Neural cell (in vitro differentiated cells): Measurements from ENCODE around the gene CCDC33.

ENCODE experiments used
- CTCF ChIP-seq: fragments of 450-650 bp; IDR thresholded peaks from 2 replicates; pipeline ENCODE4 v1.5.1; 2014; ENCODE audit warnings: antibody characterized with exemption, mild to moderate bottlenecking, moderate library complexity; ENCODE audit not compliant: poor library complexity, severe bottlenecking
- EP300 ChIP-seq: fragments of 450-650 bp; conservative IDR thresholded peaks from 2 replicates; pipeline ENCODE4 v1.6.1; 2014; ENCODE audit warnings: antibody characterized with exemption, mild to moderate bottlenecking, moderate library complexity; ENCODE audit not compliant: poor library complexity, severe bottlenecking
- RAD21 ChIP-seq: fragments of 450-650 bp; conservative IDR thresholded peaks from 2 replicates; pipeline ENCODE4 v1.6.1; 2014; ENCODE audit warnings: antibody characterized with exemption, mild to moderate bottlenecking, moderate library complexity
- SMC3 ChIP-seq: fragments of 450-650 bp; conservative IDR thresholded peaks from 2 replicates; pipeline ENCODE4 v1.6.1; 2014; ENCODE audit warnings: antibody characterized with exemption, mild to moderate bottlenecking, moderate library complexity; ENCODE audit not compliant: poor library complexity
- TAF1 ChIP-seq: IDR thresholded peaks from 2 replicates; pipeline ENCODE4 v1.6.1; 2012; ENCODE audit warnings: low read depth
- TF ChIP-seq, protein P1 (sequence below): IDR thresholded peaks from 2 replicates; pipeline ENCODE4 v1.6.1; 2012; ENCODE audit warnings: borderline replicate concordance

DNA sequence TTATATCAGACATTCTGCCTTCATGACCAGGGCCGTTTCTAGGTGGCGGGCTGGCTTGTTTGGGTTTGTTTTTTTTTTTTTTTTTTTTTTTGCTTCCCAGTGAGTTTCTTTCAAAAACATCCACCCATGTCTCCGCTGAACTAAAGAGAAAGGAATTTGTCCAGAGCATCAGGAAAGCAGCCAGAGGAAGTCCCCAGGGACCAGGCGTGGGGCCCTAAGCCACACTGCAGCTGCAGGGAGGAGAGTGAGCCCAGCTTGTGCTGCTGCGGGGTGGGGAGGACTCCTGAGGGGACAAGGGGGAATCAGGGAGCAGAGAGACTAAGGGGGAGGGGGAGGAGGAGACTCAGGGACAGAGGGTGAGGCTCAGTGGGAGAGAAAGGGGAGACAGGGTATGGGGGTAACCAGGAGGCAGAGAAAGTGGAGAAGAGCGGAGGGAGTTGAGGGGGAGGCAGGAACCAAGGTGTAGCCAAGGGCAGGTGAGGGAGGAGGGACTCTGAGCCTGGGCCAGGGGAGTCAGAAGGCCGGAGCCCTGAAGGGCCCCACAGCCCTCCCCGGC is 81.8 kb downstream of the CCDC33 start:
- TF ChIP-seq CTCF, result no peak
- no peak for TF ChIP-seq RAD21
- no peak for TF ChIP-seq EP300
- TF ChIP-seq TAF1, result no peak
- no peak for TF ChIP-seq SMC3
- TF ChIP-seq, protein P1, sequence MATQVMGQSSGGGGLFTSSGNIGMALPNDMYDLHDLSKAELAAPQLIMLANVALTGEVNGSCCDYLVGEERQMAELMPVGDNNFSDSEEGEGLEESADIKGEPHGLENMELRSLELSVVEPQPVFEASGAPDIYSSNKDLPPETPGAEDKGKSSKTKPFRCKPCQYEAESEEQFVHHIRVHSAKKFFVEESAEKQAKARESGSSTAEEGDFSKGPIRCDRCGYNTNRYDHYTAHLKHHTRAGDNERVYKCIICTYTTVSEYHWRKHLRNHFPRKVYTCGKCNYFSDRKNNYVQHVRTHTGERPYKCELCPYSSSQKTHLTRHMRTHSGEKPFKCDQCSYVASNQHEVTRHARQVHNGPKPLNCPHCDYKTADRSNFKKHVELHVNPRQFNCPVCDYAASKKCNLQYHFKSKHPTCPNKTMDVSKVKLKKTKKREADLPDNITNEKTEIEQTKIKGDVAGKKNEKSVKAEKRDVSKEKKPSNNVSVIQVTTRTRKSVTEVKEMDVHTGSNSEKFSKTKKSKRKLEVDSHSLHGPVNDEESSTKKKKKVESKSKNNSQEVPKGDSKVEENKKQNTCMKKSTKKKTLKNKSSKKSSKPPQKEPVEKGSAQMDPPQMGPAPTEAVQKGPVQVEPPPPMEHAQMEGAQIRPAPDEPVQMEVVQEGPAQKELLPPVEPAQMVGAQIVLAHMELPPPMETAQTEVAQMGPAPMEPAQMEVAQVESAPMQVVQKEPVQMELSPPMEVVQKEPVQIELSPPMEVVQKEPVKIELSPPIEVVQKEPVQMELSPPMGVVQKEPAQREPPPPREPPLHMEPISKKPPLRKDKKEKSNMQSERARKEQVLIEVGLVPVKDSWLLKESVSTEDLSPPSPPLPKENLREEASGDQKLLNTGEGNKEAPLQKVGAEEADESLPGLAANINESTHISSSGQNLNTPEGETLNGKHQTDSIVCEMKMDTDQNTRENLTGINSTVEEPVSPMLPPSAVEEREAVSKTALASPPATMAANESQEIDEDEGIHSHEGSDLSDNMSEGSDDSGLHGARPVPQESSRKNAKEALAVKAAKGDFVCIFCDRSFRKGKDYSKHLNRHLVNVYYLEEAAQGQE, result no peak
